OCI-LY3 (cell line): ENCODE measurements around the gene CHIC1.

Experiments
- H2AFZ ChIP-seq: fragments of 200-600, 300-600 bp; shearing (Covaris generic); 2 replicates; pipeline ENCODE4 v1.6.0; 2014; ENCODE audit warnings: antibody characterized with exemption, low read depth, low read length
- H3K27ac ChIP-seq: fragments of 200-600, 300-600 bp; sonication (generic); 2 replicates; pipeline ENCODE4 v1.5.1; 2014; ENCODE audit warnings: mild to moderate bottlenecking, low read length, moderate library complexity, mixed read lengths
- H3K27me3 ChIP-seq: fragments of 200-600, 300-600 bp; sonication (generic); 2 replicates; pipeline ENCODE4 v1.6.1; 2014; ENCODE audit warnings: low read depth, low read length, mixed read lengths
- H3K36me3 ChIP-seq: fragments of 200-600, 300-600 bp; sonication (generic); replicated peaks from 2 replicates; pipeline ENCODE3; 2014; ENCODE audit warnings: low read depth, low read length, mixed read lengths
- H3K4me1 ChIP-seq: fragments of 300-600, 200-600 bp; sonication (generic); 2 replicates; pipeline ENCODE4 v1.6.1; 2014; ENCODE audit warnings: low read length, mixed read lengths
- H3K4me2 ChIP-seq: fragments of 200-600, 300-600 bp; sonication (generic); 2 replicates; pipeline ENCODE4 v1.6.1; 2014; ENCODE audit warnings: low read length, mixed read lengths
- H3K4me3 ChIP-seq: fragments of 300-600, 200-600 bp; sonication (generic); 2 replicates; pipeline ENCODE4 v1.5.1; 2014; ENCODE audit warnings: antibody characterized with exemption, mild to moderate bottlenecking, low read length, moderate library complexity
- H3K79me2 ChIP-seq: fragments of 300-600, 200-600 bp; shearing (Covaris generic); 2 replicates; pipeline ENCODE4 v1.6.1; 2014; ENCODE audit warnings: mild to moderate bottlenecking, low read length, mixed read lengths
- H3K9ac ChIP-seq: fragments of 300-600, 200-600 bp; shearing (Covaris generic); 2 replicates; pipeline ENCODE4 v1.6.0; 2014; ENCODE audit warnings: mild to moderate bottlenecking, low read length, moderate library complexity
- H3K9me3 ChIP-seq: fragments of 200-600, 300-600 bp; shearing (Covaris generic); 2 replicates; pipeline ENCODE4 v1.6.1; 2014; ENCODE audit warnings: low read length, mixed read lengths; ENCODE audit not compliant: insufficient read depth
- H4K20me1 ChIP-seq: fragments of 200-600, 300-600 bp; sonication (generic); 2 replicates; pipeline ENCODE4 v1.6.1; 2016; ENCODE audit warnings: low read length, mixed read lengths; ENCODE audit not compliant: insufficient read depth
- EZH2phosphoT487 ChIP-seq: fragments of 200-600 bp; shearing (Covaris generic); IDR thresholded peaks from 2 replicates; pipeline ENCODE4 v1.6.1; 2018; ENCODE audit warnings: antibody characterized with exemption, mixed run types, low read depth
- TF ChIP-seq, protein P1 (sequence below): fragments of 200-600, 300-600 bp; sonication (generic); IDR thresholded peaks from 2 replicates; pipeline ENCODE4 v1.5.1; 2014; ENCODE audit warnings: antibody characterized with exemption, low read length, low read depth

Gene CHIC1

DNA sequence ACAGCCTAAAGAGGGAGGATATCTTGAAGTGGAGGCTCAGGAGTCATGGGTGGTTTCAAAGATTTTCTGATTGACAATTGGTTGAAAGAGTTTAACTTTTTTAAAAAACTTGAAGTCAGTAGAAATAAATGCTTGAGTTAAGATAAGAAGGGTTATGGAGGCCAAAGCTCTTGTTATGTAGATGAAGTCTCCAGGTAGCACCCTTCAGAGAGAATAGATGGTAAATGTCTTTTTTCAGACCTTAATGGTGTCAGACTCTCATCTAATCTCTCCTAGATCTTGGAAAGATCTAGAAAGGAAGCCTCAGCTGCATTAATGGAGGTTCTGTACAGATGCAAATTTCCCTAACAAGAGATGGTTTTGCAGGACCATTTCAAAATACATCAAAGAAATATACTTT lies 6.8 kb upstream of the CHIC1 start:
- Histone ChIP-seq H3K27ac (no peak overlapping the region), H3K4me3 (no peak overlapping the region), H3K9ac (no peak overlapping the region), H2AFZ (no peak overlapping the region), H3K4me1 (no peaks in the 10 kb centered on the region), H3K36me3 (no peaks in the 10 kb centered on the region), H3K4me2 (no peak overlapping the region), H3K79me2 (no peaks in the 10 kb centered on the region), H3K27me3 (no peaks in the 10 kb centered on the region), H3K9me3 (no peaks in the 10 kb centered on the region), H4K20me1 (no peaks in the 10 kb centered on the region)
- TF ChIP-seq EZH2phosphoT487: no peak
- TF ChIP-seq, protein P1, sequence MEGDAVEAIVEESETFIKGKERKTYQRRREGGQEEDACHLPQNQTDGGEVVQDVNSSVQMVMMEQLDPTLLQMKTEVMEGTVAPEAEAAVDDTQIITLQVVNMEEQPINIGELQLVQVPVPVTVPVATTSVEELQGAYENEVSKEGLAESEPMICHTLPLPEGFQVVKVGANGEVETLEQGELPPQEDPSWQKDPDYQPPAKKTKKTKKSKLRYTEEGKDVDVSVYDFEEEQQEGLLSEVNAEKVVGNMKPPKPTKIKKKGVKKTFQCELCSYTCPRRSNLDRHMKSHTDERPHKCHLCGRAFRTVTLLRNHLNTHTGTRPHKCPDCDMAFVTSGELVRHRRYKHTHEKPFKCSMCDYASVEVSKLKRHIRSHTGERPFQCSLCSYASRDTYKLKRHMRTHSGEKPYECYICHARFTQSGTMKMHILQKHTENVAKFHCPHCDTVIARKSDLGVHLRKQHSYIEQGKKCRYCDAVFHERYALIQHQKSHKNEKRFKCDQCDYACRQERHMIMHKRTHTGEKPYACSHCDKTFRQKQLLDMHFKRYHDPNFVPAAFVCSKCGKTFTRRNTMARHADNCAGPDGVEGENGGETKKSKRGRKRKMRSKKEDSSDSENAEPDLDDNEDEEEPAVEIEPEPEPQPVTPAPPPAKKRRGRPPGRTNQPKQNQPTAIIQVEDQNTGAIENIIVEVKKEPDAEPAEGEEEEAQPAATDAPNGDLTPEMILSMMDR: no peak

DNA sequence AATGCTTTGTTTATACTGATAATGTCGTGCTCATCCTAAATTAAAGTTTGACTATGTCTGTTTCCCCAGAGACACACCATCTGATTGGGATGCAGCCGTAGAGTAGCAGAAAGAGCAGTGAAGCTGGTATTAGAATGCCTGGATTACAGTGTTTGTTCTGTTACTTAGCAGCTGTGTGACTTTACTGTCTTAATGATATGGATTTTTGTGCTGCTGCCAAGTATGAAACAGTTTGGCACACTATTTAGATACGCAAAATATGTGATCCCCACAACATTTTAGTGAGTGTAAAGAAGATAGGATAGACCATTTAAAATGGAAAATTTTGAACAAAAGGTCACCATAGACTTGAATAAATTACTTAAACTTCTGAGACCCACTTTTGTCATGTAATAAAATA lies 1.2 kb upstream of the CHIC1 start:
- H3K79me2 ChIP-seq: peaks cover 12% of the 10 kb centered on the region
- no peaks in the 10 kb centered on the region for H4K20me1 ChIP-seq
- H3K27ac ChIP-seq: no peak overlapping the region
- peak overlapping the region; percentile 82 for H3K4me3 ChIP-seq
- H3K27me3 ChIP-seq: no peaks in the 10 kb centered on the region
- H2AFZ ChIP-seq: no peak overlapping the region
- H3K9ac ChIP-seq: peak overlapping the region; percentile 74; the same call in 1 of the 2 replicates
- peaks cover 11% of the 10 kb centered on the region for H3K4me1 ChIP-seq
- H3K4me2 ChIP-seq: peak overlapping the region; percentile 70
- H3K36me3 ChIP-seq: no peaks in the 10 kb centered on the region
- TF ChIP-seq, protein P1: no peak
- TF ChIP-seq EZH2phosphoT487: no peak
- no peaks in the 10 kb centered on the region for H3K9me3 ChIP-seq

DNA sequence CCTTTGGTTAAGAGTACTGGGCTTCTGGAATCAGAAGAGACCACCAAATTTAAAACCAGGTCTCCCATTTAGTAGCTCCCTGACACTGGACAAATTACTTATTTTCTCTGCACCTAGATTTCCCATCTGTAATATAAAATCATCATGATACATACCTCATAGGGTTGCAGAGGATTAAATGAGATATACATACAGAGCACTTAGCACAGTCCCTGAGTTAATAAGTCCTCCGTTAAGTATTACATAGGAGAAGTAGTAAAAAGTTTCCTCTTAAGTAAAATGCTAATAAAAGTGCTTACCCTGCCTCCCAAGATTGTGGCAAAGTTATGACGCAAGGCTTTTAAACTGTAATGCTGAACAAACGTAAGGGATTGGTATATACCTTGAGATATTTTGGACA lies 539 bp upstream of the CHIC1 start:
- peak overlapping the region; percentile 82 for H3K4me3 ChIP-seq
- H3K79me2 ChIP-seq: peaks cover 12% of the 10 kb centered on the region
- H3K4me2 ChIP-seq: peak overlapping the region; percentile 70
- no peak for TF ChIP-seq EZH2phosphoT487
- TF ChIP-seq, protein P1: no peak
- H3K27me3 ChIP-seq: no peaks in the 10 kb centered on the region
- peaks cover 11% of the 10 kb centered on the region for H3K4me1 ChIP-seq
- H4K20me1 ChIP-seq: no peaks in the 10 kb centered on the region
- H3K36me3 ChIP-seq: no peaks in the 10 kb centered on the region
- no peaks in the 10 kb centered on the region for H3K9me3 ChIP-seq
- peak overlapping the region; percentile 61 for H3K27ac ChIP-seq
- peak overlapping the region; percentile 72 for H2AFZ ChIP-seq
- H3K9ac ChIP-seq: peak overlapping the region; percentile 74

DNA sequence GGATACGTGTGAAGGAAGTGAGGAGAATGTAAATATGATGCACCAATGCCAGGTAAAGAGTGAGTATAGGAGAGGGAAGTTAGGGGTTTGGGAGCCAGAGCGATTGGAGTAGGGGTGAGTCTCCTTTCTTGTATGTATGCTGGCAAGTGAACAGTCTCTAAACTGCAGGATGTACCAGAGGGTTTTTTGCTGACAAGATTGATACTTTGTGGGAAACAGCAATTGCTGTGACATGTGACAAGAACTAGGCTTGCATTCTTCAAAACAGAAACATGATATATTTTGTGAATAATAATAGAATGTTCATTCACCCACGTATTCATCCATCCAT lies 706 bp downstream of the CHIC1 start:
- H2AFZ ChIP-seq: peak overlapping the region; percentile 95
- peaks cover 12% of the 10 kb centered on the region for H3K79me2 ChIP-seq
- peak overlapping the region; percentile 91 for H3K4me2 ChIP-seq
- peaks cover 11% of the 10 kb centered on the region for H3K4me1 ChIP-seq
- H3K9me3 ChIP-seq: no peaks in the 10 kb centered on the region
- no peaks in the 10 kb centered on the region for H4K20me1 ChIP-seq
- peak overlapping the region; percentile 61 for H3K27ac ChIP-seq
- H3K4me3 ChIP-seq: peak overlapping the region; percentile 82
- H3K36me3 ChIP-seq: no peaks in the 10 kb centered on the region
- no peaks in the 10 kb centered on the region for H3K27me3 ChIP-seq
- TF ChIP-seq EZH2phosphoT487: no peak
- TF ChIP-seq, protein P1: no peak
- H3K9ac ChIP-seq: peak overlapping the region; percentile 87
